ENCODE data around the gene NUCKS1.
A peak's percentile ranks its signal among the peaks of the same experiment; 100 is the strongest.

Gene NUCKS1

GRCh38 chr1:205769641-205770365 is 19.8 kb upstream of the NUCKS1 start:
- no peak for DNase-seq

GRCh38 chr1:205767248-205767647 is 17.3 kb upstream of the NUCKS1 start:
- no peak for DNase-seq

GRCh38 chr1:205766570-205766969 is 16.6 kb upstream of the NUCKS1 start:
- DNase-seq, result no peak

- no peak for DNase-seq
Measured at GRCh38 chr1:205766038-205766437, 16.1 kb upstream of the NUCKS1 start.

- DNase-seq, result no peak
Measured at GRCh38 chr1:205764578-205764977, 14.6 kb upstream of the NUCKS1 start.

- no peak for DNase-seq
Measured at GRCh38 chr1:205763980-205764379, 14.0 kb upstream of the NUCKS1 start.

GRCh38 chr1:205760606-205761005 is 10.6 kb upstream of the NUCKS1 start:
- no peak for DNase-seq

- DNase-seq, result no peak
Measured at GRCh38 chr1:205756552-205756951, 6.6 kb upstream of the NUCKS1 start.

- no peak for DNase-seq
Measured at GRCh38 chr1:205754857-205755256, 4.9 kb upstream of the NUCKS1 start.

- peak; percentile 30 for DNase-seq
Measured at GRCh38 chr1:205751036-205751651, 1.2 kb upstream of the NUCKS1 start.

GRCh38 chr1:205749234-205750137 is 496 bp downstream of the NUCKS1 start:
- DNase-seq, result peak; percentile 95

- DNase-seq, result peak; percentile 75
Measured at GRCh38 chr1:205748403-205749233, 1.4 kb downstream of the NUCKS1 start.

- DNase-seq, result no peak
Measured at GRCh38 chr1:205746757-205747412, 3.1 kb downstream of the NUCKS1 start.

GRCh38 chr1:205744403-205744802 is 5.6 kb downstream of the NUCKS1 start:
- no peak for DNase-seq

GRCh38 chr1:205743977-205744376 is 6.0 kb downstream of the NUCKS1 start:
- DNase-seq, result no peak

GRCh38 chr1:205741681-205742080 is 8.3 kb downstream of the NUCKS1 start:
- DNase-seq, result no peak

GRCh38 chr1:205739348-205740160 is 10.4 kb downstream of the NUCKS1 start:
- no peak for DNase-seq

- no peak for DNase-seq
Measured at GRCh38 chr1:205735218-205735617, 14.8 kb downstream of the NUCKS1 start.

GRCh38 chr1:205733438-205734175 is 16.4 kb downstream of the NUCKS1 start:
- DNase-seq, result no peak

- DNase-seq, result no peak
Measured at GRCh38 chr1:205729945-205730610, 19.9 kb downstream of the NUCKS1 start.

All from hematopoietic multipotent progenitor cell treated with erythropoietin and hydrocortisone succinate and interleukin-3 and kit ligand, for 8 days (in vitro differentiated cells).